Vagina (tissue), 2 donors: ENCODE data around the gene RNF223.

Source experiments
- POLR2A ChIP-seq, 2 donors: fragments of 450-650 bp; IDR thresholded peaks; one replicate each; pipeline ENCODE4 v1.6.1; 2017; ENCODE audit warnings: antibody characterized with exemption in 2 of 2, mild to moderate bottlenecking in 2 of 2, moderate library complexity in 2 of 2
- POLR2AphosphoS5 ChIP-seq, 2 donors: sonication (generic); formaldehyde crosslinking; IDR thresholded peaks; one replicate each; pipeline ENCODE4 v1.9.0; 2017; ENCODE audit warnings: antibody characterized with exemption in 2 of 2, mild to moderate bottlenecking in 2 of 2, low read depth in 1 of 2; ENCODE audit not compliant: insufficient read depth in 1 of 2
- TF ChIP-seq, protein P1 (sequence below), 3 experiments: fragments of 450-650 bp in 2 of 3; fragments of 200-600 bp in 1 of 3; sonication (generic) in 1 of 3; IDR thresholded peaks; one replicate each; pipeline ENCODE4 v1.5.1; 2017 to 2019; ENCODE audit warnings: antibody characterized with exemption in 3 of 3, mild to moderate bottlenecking in 2 of 3, moderate library complexity in 2 of 3

DNA sequence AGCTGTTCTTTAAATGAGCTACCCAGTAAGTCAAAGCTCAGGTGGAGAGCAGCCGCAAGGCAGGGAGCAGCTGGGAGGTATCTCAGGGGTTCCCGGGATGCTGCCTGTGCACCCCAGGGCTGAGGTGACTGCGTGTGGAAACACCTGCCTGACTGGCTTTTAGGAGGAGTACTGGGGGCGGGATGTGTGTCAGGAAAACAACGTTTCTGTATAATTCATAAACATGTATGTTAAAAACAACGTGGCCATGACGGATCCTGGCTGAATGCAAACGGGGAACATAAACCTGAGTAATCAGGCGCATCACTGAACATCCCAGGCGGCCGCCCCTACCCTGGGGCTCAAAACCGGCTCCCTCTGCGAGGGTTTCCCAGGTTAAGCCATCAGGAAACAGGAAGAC, 40.3 kb upstream of the RNF223 start:
- TF ChIP-seq, protein P1, sequence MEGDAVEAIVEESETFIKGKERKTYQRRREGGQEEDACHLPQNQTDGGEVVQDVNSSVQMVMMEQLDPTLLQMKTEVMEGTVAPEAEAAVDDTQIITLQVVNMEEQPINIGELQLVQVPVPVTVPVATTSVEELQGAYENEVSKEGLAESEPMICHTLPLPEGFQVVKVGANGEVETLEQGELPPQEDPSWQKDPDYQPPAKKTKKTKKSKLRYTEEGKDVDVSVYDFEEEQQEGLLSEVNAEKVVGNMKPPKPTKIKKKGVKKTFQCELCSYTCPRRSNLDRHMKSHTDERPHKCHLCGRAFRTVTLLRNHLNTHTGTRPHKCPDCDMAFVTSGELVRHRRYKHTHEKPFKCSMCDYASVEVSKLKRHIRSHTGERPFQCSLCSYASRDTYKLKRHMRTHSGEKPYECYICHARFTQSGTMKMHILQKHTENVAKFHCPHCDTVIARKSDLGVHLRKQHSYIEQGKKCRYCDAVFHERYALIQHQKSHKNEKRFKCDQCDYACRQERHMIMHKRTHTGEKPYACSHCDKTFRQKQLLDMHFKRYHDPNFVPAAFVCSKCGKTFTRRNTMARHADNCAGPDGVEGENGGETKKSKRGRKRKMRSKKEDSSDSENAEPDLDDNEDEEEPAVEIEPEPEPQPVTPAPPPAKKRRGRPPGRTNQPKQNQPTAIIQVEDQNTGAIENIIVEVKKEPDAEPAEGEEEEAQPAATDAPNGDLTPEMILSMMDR (IDR thresholded peaks at IDR 0.05), result no peak
- TF ChIP-seq POLR2AphosphoS5 (IDR thresholded peaks at IDR 0.05; ENCODE audit: insufficient read depth in 1 of 2, low read depth in 1 of 2), result no peak
- TF ChIP-seq POLR2A (IDR thresholded peaks at IDR 0.05), result no peak
